Keratinocyte (primary cell): ENCODE results near the gene SRD5A1.

ENCODE experiments used
- CTCF ChIP-seq, 3 experiments: IDR thresholded peaks in 1 of 3; conservative IDR thresholded peaks in 1 of 3; optimal IDR thresholded peaks in 1 of 3; 2 replicates in 2 of 3; 3 replicates in 1 of 3; pipeline versions ENCODE3 to v1.5.1; 2011; ENCODE audit warnings: low read length in 3 of 3, mild to moderate bottlenecking in 3 of 3, moderate library complexity in 2 of 3, control low read depth in 1 of 3, inconsistent platforms in 1 of 3; ENCODE audit not compliant: insufficient read depth in 2 of 3; ENCODE audit errors: extremely low read depth in 1 of 3
- EZH2 ChIP-seq: IDR thresholded peaks from one replicate; pipeline ENCODE4 v1.6.1; 2012; ENCODE audit warnings: inconsistent platforms, mild to moderate bottlenecking, low read length, moderate library complexity

- TF ChIP-seq CTCF (optimal IDR thresholded peaks at IDR 0.05 in 1 of 3, IDR thresholded peaks at IDR 0.05 in 1 of 3, conservative IDR thresholded peaks at IDR 0.05 in 1 of 3; ENCODE audit: extremely low read depth in 1 of 3, insufficient read depth in 2 of 3, low read length in 3 of 3) (no peak), EZH2 (no peak)
Measured at GRCh38 chr5:6718161-6718681, 85.0 kb downstream of the SRD5A1 start.
